Fibroblast of skin of abdomen (primary cell): Measurements from ENCODE around the gene FURIN.
"Not testable (repeated sequence)": the region's sequence is repeated elsewhere in the genome, so short reads cannot be mapped to it uniquely, and the experiment has no call there.

Experiments used
- DNase-seq: peaks from one replicate; pipeline ENCODE4 v3.0.0-alpha.2; 2013

The FURIN gene

DNA sequence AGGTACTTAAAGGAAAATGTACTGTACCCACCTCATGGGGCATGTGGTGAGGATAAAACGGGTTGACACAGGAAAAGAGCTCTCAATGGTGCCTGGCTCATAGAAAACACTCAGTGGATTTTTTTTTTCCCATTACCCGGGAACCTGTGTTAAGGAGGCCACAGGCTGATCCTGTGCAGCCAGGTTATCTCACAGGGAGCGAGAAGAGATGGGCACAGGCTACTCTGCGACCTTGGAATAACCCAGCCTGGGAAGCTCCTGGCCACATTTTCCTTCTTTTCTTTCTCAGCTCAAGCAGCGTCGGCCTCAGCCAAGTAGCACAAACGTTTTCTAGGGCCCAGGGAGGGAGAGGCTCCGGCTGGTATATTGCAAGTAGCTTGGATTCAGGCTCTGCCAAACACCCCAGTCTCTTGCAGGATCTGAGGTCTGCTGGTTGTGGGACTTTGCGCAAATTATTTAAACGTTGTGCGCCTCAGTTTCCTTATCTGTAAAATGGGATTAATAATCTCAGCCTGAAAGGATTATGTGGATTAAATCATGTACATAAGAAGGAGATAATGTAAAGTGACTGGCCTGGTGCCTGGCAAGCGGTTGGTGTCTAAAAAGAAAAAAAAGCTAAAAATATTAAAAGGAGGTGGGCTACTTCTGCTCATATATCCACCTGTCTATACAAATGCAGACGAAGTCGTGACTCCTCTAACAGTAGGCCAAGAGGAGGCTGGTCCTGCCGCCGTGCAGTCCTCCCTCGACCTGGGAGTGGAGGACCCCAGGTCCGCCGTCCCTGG is 2.2 kb downstream of the FURIN start:
- DNase-seq: no peak

DNA sequence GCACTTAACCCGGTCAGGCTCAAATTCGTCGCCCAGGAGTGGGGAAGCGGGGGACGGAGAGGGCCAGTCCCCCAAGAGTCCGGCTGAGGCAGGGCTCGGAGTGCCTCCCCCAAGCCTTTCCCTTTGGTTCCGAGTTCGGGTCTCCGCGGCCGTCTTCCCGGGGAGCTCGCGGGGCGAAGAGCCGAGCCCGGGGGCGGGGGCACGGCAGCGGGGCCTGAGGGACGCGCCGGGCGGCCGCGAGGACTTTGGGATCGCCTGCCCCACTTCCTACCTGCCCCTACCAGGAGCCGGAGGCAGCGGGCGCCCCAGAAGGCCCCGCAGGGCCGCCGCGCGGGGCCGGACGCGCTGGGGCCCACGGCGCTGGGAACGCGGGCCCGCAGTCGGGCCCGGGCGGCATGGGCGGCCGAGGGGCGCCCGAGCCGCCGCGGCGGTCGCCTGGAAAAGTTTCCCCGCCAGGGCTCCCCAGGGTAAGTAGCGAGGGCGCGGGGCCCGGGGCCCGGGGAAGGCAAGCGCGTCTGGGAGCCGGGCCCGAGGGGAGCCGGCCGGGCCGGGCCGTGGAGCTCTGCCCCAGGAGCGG is 2.8 kb downstream of the FURIN start:
- peak; percentile 24 for DNase-seq

GRCh38 chr15:90871716-90872485 is 3.5 kb downstream of the FURIN start:
- DNase-seq: no peak

- peak; percentile 80 for DNase-seq
These were observed 4.2 kb downstream of the FURIN start for GRCh38 chr15:90872486-90873184.

GRCh38 chr15:90873488-90873997 is 5.2 kb downstream of the FURIN start:
- DNase-seq: no peak

- no peak for DNase-seq
These were observed 5.7 kb downstream of the FURIN start for GRCh38 chr15:90873998-90874605.

DNA sequence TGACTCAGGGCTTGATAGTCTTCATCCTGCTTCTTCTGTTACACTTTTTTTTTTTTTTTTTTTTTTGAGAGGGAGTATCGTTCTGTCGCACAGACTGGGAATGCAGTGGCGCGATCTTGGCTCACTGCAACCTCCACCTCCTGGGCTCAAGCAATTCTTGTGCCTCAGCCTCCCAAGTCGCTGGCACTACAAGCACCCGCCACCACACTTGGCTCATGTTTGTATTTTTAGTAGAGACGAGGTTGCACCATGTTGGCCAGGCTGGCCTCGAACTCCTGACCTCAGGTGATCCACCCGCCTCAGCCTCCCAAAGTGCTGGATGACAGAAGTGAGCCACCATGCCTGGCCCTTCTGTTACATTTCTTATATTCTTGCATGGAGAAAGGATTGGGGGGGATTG is 6.6 kb downstream of the FURIN start:
- DNase-seq: not testable (repeated sequence)

DNA sequence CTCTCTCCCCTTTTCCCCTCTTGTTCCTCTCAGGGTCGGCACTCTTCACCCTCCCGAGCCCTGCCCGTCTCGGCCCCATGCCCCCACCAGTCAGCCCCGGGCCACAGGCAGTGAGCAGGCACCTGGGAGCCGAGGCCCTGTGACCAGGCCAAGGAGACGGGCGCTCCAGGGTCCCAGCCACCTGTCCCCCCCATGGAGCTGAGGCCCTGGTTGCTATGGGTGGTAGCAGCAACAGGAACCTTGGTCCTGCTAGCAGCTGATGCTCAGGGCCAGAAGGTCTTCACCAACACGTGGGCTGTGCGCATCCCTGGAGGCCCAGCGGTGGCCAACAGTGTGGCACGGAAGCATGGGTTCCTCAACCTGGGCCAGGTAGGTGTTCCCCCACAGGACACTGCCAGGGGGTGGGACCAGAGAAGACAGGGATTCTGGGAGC is 7.2 kb downstream of the FURIN start:
- DNase-seq: no peak

GRCh38 chr15:90876046-90876445 is 7.7 kb downstream of the FURIN start:
- no peak for DNase-seq

- DNase-seq: no peak
These were observed 8.3 kb downstream of the FURIN start for GRCh38 chr15:90876512-90877170.

- no peak for DNase-seq
These were observed 8.9 kb downstream of the FURIN start for GRCh38 chr15:90877315-90877714.

- DNase-seq: no peak
These were observed 9.6 kb downstream of the FURIN start for GRCh38 chr15:90877996-90878395.

DNA sequence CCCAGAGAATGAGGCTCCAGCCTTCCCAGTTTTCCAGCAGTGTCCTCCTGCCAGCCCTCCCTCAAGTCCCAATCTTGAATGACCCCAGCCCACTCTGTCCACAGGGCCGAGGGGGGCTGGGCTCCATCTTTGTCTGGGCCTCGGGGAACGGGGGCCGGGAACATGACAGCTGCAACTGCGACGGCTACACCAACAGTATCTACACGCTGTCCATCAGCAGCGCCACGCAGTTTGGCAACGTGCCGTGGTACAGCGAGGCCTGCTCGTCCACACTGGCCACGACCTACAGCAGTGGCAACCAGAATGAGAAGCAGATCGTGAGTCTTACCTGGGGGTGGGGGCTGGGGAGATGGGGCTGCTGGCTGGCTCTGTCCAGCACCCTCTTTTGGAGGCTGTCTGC is 10.3 kb downstream of the FURIN start:
- no peak for DNase-seq

DNA sequence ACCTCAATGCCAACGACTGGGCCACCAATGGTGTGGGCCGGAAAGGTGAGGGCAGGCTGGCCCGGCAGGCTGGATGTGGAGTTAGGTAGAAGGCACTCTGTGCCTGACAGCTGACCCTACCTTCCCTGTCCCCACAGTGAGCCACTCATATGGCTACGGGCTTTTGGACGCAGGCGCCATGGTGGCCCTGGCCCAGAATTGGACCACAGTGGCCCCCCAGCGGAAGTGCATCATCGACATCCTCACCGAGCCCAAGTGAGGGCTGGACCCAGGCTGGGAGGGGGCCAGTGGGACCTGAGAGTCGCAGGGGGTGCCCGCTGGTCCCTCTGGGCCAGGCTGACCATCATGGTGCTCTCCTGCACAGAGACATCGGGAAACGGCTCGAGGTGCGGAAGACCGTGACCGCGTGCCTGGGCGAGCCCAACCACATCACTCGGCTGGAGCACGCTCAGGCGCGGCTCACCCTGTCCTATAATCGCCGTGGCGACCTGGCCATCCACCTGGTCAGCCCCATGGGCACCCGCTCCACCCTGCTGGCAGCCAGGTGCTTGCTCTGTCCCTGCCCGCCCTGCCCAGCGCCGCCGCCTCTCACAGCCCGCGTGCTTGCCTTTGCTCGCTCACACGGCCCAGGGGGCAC is 11.5 kb downstream of the FURIN start:
- no peak for DNase-seq

DNA sequence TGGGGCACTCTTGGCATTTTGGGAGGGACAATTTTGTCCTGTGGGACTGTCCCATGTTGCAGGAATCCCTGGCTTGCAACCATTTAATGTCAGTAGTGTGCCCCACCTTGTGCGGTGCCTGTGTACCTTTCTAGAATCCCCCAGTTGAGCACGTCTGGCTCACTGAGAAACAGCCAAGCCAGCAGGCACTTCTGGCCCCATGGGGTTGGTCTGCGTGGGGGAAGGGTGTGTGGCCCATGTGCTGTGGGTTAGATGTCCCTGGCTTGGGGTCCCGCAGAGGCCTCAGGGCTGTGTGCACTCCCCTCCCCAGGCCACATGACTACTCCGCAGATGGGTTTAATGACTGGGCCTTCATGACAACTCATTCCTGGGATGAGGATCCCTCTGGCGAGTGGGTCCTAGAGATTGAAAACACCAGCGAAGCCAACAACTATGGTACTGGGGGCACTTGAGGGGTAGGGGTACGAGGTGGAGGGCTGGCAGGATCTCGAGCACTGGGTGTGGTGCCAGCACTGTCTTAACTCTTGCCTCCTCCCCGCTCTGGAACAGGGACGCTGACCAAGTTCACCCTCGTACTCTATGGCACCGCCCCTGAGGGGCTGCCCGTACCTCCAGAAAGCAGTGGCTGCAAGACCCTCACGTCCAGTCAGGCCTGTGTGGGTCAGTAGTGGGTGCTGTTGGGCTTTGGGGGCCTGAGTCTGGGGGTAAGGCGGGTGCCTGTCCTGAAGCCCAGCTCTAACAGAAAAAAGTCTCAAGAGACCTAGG is 12.2 kb downstream of the FURIN start:
- no peak for DNase-seq

- no peak for DNase-seq
These were observed 13.0 kb downstream of the FURIN start for GRCh38 chr15:90881181-90881977.

GRCh38 chr15:90881978-90882721 is 13.8 kb downstream of the FURIN start:
- DNase-seq: no peak

- DNase-seq: no peak
These were observed 14.6 kb downstream of the FURIN start for GRCh38 chr15:90882781-90883525.
